Neural cell (in vitro differentiated cells): ENCODE data around the gene CUL2.

ENCODE experiments used
- RAD21 ChIP-seq: fragments of 450-650 bp; conservative IDR thresholded peaks from 2 replicates; pipeline ENCODE4 v1.6.1; 2014; ENCODE audit warnings: antibody characterized with exemption, mild to moderate bottlenecking, moderate library complexity
- TF ChIP-seq, protein P1 (sequence below): fragments of 450-650 bp; IDR thresholded peaks from 2 replicates; pipeline ENCODE4 v1.5.1; 2014; ENCODE audit warnings: antibody characterized with exemption, mild to moderate bottlenecking, moderate library complexity; ENCODE audit not compliant: poor library complexity, severe bottlenecking

- TF ChIP-seq, protein P1, sequence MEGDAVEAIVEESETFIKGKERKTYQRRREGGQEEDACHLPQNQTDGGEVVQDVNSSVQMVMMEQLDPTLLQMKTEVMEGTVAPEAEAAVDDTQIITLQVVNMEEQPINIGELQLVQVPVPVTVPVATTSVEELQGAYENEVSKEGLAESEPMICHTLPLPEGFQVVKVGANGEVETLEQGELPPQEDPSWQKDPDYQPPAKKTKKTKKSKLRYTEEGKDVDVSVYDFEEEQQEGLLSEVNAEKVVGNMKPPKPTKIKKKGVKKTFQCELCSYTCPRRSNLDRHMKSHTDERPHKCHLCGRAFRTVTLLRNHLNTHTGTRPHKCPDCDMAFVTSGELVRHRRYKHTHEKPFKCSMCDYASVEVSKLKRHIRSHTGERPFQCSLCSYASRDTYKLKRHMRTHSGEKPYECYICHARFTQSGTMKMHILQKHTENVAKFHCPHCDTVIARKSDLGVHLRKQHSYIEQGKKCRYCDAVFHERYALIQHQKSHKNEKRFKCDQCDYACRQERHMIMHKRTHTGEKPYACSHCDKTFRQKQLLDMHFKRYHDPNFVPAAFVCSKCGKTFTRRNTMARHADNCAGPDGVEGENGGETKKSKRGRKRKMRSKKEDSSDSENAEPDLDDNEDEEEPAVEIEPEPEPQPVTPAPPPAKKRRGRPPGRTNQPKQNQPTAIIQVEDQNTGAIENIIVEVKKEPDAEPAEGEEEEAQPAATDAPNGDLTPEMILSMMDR: no peak
- TF ChIP-seq RAD21: no peak
Measured at GRCh38 chr10:35129185-35129674, 39.1 kb upstream of the CUL2 start.
